ENCODE results near the gene CUX1. TPM values are rescaled to one million over a fixed set of nuclear protein-coding genes. Genes with fewer than 3 reads are reported as not detected.

CUX1 gene
- total and polyA plus RNA-seq, 2 donors (not counting 1 experiment from before 2014, with no cell fraction given), result 10.8 to 86.5 TPM

DNA sequence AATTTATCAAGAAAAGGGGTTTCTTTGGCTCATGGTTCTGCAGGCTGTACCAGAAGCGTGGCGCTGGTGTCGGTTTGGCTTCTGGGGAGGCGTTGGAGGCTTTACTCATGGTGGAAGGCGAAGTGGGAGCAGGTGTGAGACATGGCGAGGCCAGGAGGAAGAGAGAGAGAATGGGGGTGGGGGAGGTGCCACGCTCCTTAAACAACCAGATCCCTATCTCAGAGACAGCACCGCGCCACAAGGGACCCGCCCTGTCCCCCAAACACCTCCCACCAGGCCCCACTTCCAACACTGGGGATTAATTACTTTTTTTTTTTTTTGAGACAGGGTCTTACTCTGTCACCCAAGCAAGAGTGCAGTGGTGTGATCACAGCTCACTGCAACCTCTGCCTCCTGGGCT lies 451.2 kb downstream of the CUX1 start:
- no peaks in the 10 kb centered on the region for H3K27me3 Mint-ChIP-seq
- DNase-seq (no peak), ATAC-seq (ENCODE audit: low read depth) (no peak)
- Histone ChIP-seq H3K4me3 (ENCODE audit: control extremely low read depth in 1 of 5, extremely low read depth in 1 of 5, insufficient read depth in 1 of 5, low read depth in 2 of 5, low read length in 4 of 5) (no peak overlapping the region), H3K9ac (ENCODE audit: low read length) (no peak overlapping the region), H3K36me3 (replicated peaks in 1 of 2; ENCODE audit: control extremely low read depth in 1 of 2, control insufficient read depth in 1 of 2, extremely low read depth in 1 of 2, insufficient read depth in 2 of 2, low read length in 1 of 2) (no peaks in the 10 kb centered on the region), H3K27ac (ENCODE audit: low read length in 2 of 2) (no peak overlapping the region), H3K27me3 (replicated peaks in 1 of 4; ENCODE audit: control extremely low read depth in 1 of 4, control insufficient read depth in 3 of 4, insufficient read depth in 4 of 4, low read length in 3 of 4) (no peaks in the 10 kb centered on the region), H2AFZ (ENCODE audit: insufficient read depth, low read depth, low read length, poor library complexity, severe bottlenecking) (no peak overlapping the region), H3K79me2 (ENCODE audit: control insufficient read depth, insufficient read depth, low read length) (no peaks in the 10 kb centered on the region), H4K20me1 (ENCODE audit: control insufficient read depth, insufficient read depth, low read length, poor library complexity, severe bottlenecking) (no peaks in the 10 kb centered on the region), H3K4me2 (replicated peaks; ENCODE audit: low read depth, low read length, poor library complexity, severe bottlenecking) (no peak overlapping the region), H3K9me3 (ENCODE audit: control extremely low read depth in 1 of 3, control insufficient read depth in 2 of 3, insufficient read depth in 1 of 3, low read length in 2 of 3) (no peaks in the 10 kb centered on the region), H3K4me1 (ENCODE audit: control insufficient read depth in 2 of 2, insufficient read depth in 2 of 2, low read length in 2 of 2) (peaks cover 0 to 3% of the 10 kb centered on the region in 2 donors)
- intact Hi-C loops (cut with micrococcal nuclease), result no loop called here
- TF ChIP-seq, protein P1, sequence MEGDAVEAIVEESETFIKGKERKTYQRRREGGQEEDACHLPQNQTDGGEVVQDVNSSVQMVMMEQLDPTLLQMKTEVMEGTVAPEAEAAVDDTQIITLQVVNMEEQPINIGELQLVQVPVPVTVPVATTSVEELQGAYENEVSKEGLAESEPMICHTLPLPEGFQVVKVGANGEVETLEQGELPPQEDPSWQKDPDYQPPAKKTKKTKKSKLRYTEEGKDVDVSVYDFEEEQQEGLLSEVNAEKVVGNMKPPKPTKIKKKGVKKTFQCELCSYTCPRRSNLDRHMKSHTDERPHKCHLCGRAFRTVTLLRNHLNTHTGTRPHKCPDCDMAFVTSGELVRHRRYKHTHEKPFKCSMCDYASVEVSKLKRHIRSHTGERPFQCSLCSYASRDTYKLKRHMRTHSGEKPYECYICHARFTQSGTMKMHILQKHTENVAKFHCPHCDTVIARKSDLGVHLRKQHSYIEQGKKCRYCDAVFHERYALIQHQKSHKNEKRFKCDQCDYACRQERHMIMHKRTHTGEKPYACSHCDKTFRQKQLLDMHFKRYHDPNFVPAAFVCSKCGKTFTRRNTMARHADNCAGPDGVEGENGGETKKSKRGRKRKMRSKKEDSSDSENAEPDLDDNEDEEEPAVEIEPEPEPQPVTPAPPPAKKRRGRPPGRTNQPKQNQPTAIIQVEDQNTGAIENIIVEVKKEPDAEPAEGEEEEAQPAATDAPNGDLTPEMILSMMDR (IDR thresholded peaks at IDR 0.05), result no peak
- TF ChIP-seq EZH2 (IDR thresholded peaks at IDR 0.05; ENCODE audit: borderline replicate concordance, insufficient read depth, low read depth, low read length, poor library complexity, severe bottlenecking), result no peak
- WGBS (ENCODE audit: insufficient coverage), result 86% methylated on average over 3 of the region's 10 CpGs
- CTCF ChIA-PET, result interaction anchor here (0.9 to 6.3 kb wide), 3 partner anchors 13 to 725 kb away, joined by 4 to 99 read pairs (median 4); no protein-coding TSS in a partner anchor
- POLR2A ChIA-PET, result no interaction called here
- no peak overlapping the region for H3K27ac Mint-ChIP-seq
- H3K4me3 Mint-ChIP-seq, result no peak overlapping the region
- H3K9me3 Mint-ChIP-seq (ENCODE audit: insufficient read depth), result no peaks in the 10 kb centered on the region
- H3K4me1 Mint-ChIP-seq, result peaks cover 2% of the 10 kb centered on the region

- H3K9me3 ChIP-seq (ENCODE audit: control extremely low read depth in 1 of 3, control insufficient read depth in 2 of 3, insufficient read depth in 1 of 3, low read length in 2 of 3), result no peaks in the 10 kb centered on the region
- Mint-ChIP-seq H3K4me3 (no peak overlapping the region), H3K27me3 (no peaks in the 10 kb centered on the region), H3K27ac (no peak overlapping the region), H3K9me3 (ENCODE audit: insufficient read depth) (no peaks in the 10 kb centered on the region), H3K4me1 (peaks cover 2% of the 10 kb centered on the region)
- 88% methylated on average over 12 of the region's 13 CpGs for WGBS (ENCODE audit: insufficient coverage)
- ChIA-PET POLR2A (no interaction called here), CTCF (interaction anchor here (0.6 to 15.7 kb wide), 8 partner anchors 18 to 730 kb away, joined by 3 to 351 read pairs (median 4); partner anchors contain the start of gene PRKRIP1)
- TF ChIP-seq, protein P1 (IDR thresholded peaks at IDR 0.05), result no peak
- no peak for TF ChIP-seq EZH2 (IDR thresholded peaks at IDR 0.05; ENCODE audit: borderline replicate concordance, insufficient read depth, low read depth, low read length, poor library complexity, severe bottlenecking)
- H3K27ac ChIP-seq (ENCODE audit: low read length in 2 of 2), result no peak overlapping the region
- intact Hi-C loops (cut with micrococcal nuclease), result no loop called here
- no peaks in the 10 kb centered on the region for H3K79me2 ChIP-seq (ENCODE audit: control insufficient read depth, insufficient read depth, low read length)
- no peak for ATAC-seq (ENCODE audit: low read depth)
- H3K4me2 ChIP-seq (replicated peaks; ENCODE audit: low read depth, low read length, poor library complexity, severe bottlenecking), result no peak overlapping the region
- no peak overlapping the region for H3K4me3 ChIP-seq (ENCODE audit: control extremely low read depth in 1 of 5, extremely low read depth in 1 of 5, insufficient read depth in 1 of 5, low read depth in 2 of 5, low read length in 4 of 5)
- H3K9ac ChIP-seq (ENCODE audit: low read length), result no peak overlapping the region
- peaks cover 0 to 3% of the 10 kb centered on the region in 2 donors for H3K4me1 ChIP-seq (ENCODE audit: control insufficient read depth in 2 of 2, insufficient read depth in 2 of 2, low read length in 2 of 2)
- DNase-seq, result no peak
- no peaks in the 10 kb centered on the region for H3K27me3 ChIP-seq (replicated peaks in 1 of 4; ENCODE audit: control extremely low read depth in 1 of 4, control insufficient read depth in 3 of 4, insufficient read depth in 4 of 4, low read length in 3 of 4)
- H4K20me1 ChIP-seq (ENCODE audit: control insufficient read depth, insufficient read depth, low read length, poor library complexity, severe bottlenecking), result no peaks in the 10 kb centered on the region
- H2AFZ ChIP-seq (ENCODE audit: insufficient read depth, low read depth, low read length, poor library complexity, severe bottlenecking), result no peak overlapping the region
- peaks cover 0 to 2% of the 10 kb centered on the region in 2 experiments for H3K36me3 ChIP-seq (replicated peaks in 1 of 2; ENCODE audit: control extremely low read depth in 1 of 2, control insufficient read depth in 1 of 2, extremely low read depth in 1 of 2, insufficient read depth in 2 of 2, low read length in 1 of 2)
Measured at GRCh38 chr7:102270178-102270887, 452.9 kb downstream of the CUX1 start.
